Heart right ventricle (tissue), 16 donors: Measurements from ENCODE around the gene UBAP1. TPM values are rescaled to one million over a fixed set of nuclear protein-coding genes. Genes with fewer than 3 reads are reported as not detected.
"Not testable (repeated sequence)": the region's sequence is repeated elsewhere in the genome, so short reads cannot be mapped to it uniquely, and the experiment has no call there.

Source experiments
- ATAC-seq, 8 donors: fragments of 200-7000 bp; cut with Tn5 transposase; one replicate each; pipeline ENCODE4 v1.9.1; 2020; ENCODE audit warnings: mild to moderate bottlenecking in 8 of 8, moderate library complexity in 8 of 8, moderate number of reproducible peaks in 1 of 8
- DNase-seq, 2 donors: peaks; one replicate each; pipeline ENCODE4 v3.0.0-alpha.2; 2020
- H3K27ac ChIP-seq, 10 donors: fragments of 200-600 bp; sonication (generic) in 2 of 10; one replicate each; pipeline versions ENCODE4 v1.5.0 to v1.8.0; 2020 to 2022; ENCODE audit warnings: mild to moderate bottlenecking in 3 of 10
- H3K27me3 ChIP-seq, 7 donors: fragments of 200-600 bp; one replicate each; pipeline ENCODE4 v1.8.0; 2021 to 2022; ENCODE audit warnings: mild to moderate bottlenecking in 2 of 7
- H3K36me3 ChIP-seq, 9 donors: fragments of 200-600 bp; sonication (generic) in 1 of 9; one replicate each; pipeline versions ENCODE4 v1.5.0 to v1.8.0; 2020 to 2022; ENCODE audit warnings: mild to moderate bottlenecking in 2 of 9
- H3K4me1 ChIP-seq, 9 donors: fragments of 200-600 bp; sonication (generic) in 1 of 9; one replicate each; pipeline versions ENCODE4 v1.5.0 to v1.8.0; 2020 to 2022; ENCODE audit warnings: mild to moderate bottlenecking in 4 of 9
- H3K4me3 ChIP-seq, 10 donors: fragments of 200-600 bp; sonication (generic) in 2 of 10; one replicate each; pipeline versions ENCODE4 v1.5.0 to v1.8.0; 2020 to 2022; ENCODE audit warnings: mild to moderate bottlenecking in 7 of 10, moderate library complexity in 2 of 10
- H3K9me3 ChIP-seq, 11 donors: fragments of 200-600 bp in 10 of 11; sonication (generic) in 2 of 11; one replicate each; pipeline versions ENCODE4 v1.5.0 to v1.8.0; 2013 to 2022; ENCODE audit warnings: mild to moderate bottlenecking in 2 of 11, control low read depth in 1 of 11, moderate library complexity in 1 of 11
- CTCF ChIP-seq, 9 donors: fragments of 200-600 bp; sonication (generic) in 2 of 9; IDR thresholded peaks; one replicate each; pipeline versions ENCODE4 v1.5.0 to v1.8.0; 2021 to 2022; ENCODE audit warnings: antibody characterized with exemption in 9 of 9, mild to moderate bottlenecking in 5 of 9, moderate library complexity in 1 of 9
- WGBS, 2 donors: extraction: QIAGEN DNeasy Blood & Tissue Kit; methylation state at CpG; one replicate each; pipeline ENCODE4 v1.1.7; 2013; ENCODE audit warnings: inconsistent platforms in 1 of 2; 5-methylcytosine and 5-hydroxymethylcytosine counted together
- intact Hi-C, 10 donors: fragments of 100-400 bp; cut with DNase I; formaldehyde crosslinking; loops; one replicate each; pipeline versions ENCODE4 v1.11.1 to v1.14.2; 2022
- polyA plus RNA-seq, 2 donors: library from polyadenylated mRNA; stranded (reverse); fragments of 200-250 nt; gene quantifications; one replicate each; pipeline ENCODE4 v1.2.3, GENCODE V29; 2013
- total RNA-seq, 10 donors: library from RNA; stranded (reverse); fragmentation: NEBNext Ultra II Directional in 3 of 10; extraction: Animal tissue kit (Norgen Biotek cat#: 25700) in 3 of 10; gene quantifications; one replicate each; pipeline versions ENCODE4 v1.2.1 to v1.2.4, GENCODE V29; 2021 to 2023
- donor health status: Arrhythmogenic right ventricular cardiomyopathy.
- donor health status: ischemic (EF 13 %, LVEDD 7.1; RV severe dilation, severe dysfunction).
- donor health status: healthy with polysubstance abuse.
- donor health status: DM: no; HTN: yes; CAD: no.
- donor health status: DM: no; HTN: no; CAD: no.
- donor health status: ischemic (EF 25% LVEDD 6.9; RV normal size, moderate dysfunction).
- donor health status: ischemic (EF 25% LVEDD 5.7; RV mildly dilated, moderate dysfunction).
- donor health status: healthy.
- donor health status: DM: yes; HTN: yes; CAD: no.
- donor health status: Ischemic cardiomyopathy.
- donor health status: ischemic (EF 35%, LVEDD 5.7; RV mildly dilated, moderate dysfunction).
- donor health status: nonischemic (EF 11% LVEDD 7.7; RV severe dilation, severe dysfunction).
- donor health status: DM: yes; HTN: yes; CAD: no.
- donor health status: PGD.
- donor health status: ischemic (EF 29% LVEDD 5.4; RV normal size, mild dysfunction).
- donor health status: nonischemic (EF 23%, LVEDD 6.1; RV moderate dilation, normal function).

The UBAP1 gene
- total and polyA plus RNA-seq, 12 donors = 18.4 to 54.2 (median 42.9) TPM

GRCh38 chr9:34206561-34206960 is 27.7 kb downstream of the UBAP1 start:
- Histone ChIP-seq H3K9me3 (no peaks in the 10 kb centered on the region), H3K27ac (no peak overlapping the region), H3K4me1 (peaks cover 3 to 32% (median 24%) of the 10 kb centered on the region in 9 donors), H3K4me3 (no peak overlapping the region), H3K27me3 (no peaks in the 10 kb centered on the region), H3K36me3 (peaks cover 0 to 8% (median 0%) of the 10 kb centered on the region in 9 donors)
- no peak for ATAC-seq
- intact Hi-C loops = loop anchor here in 1 of 10 donors (10.0 kb wide), 1 partner anchor 62 kb away; no protein-coding TSS in a partner anchor
- TF ChIP-seq CTCF (IDR thresholded peaks at IDR 0.05) = no peak
- WGBS, 2 donors = 94% methylated on average over 4 of the region's 4 CpGs
- DNase-seq = no peak

- Histone ChIP-seq H3K27ac (no peak overlapping the region), H3K9me3 (no peaks in the 10 kb centered on the region), H3K4me1 (peaks cover 0 to 8% (median 0%) of the 10 kb centered on the region in 9 donors), H3K4me3 (no peak overlapping the region), H3K36me3 (peaks cover 0 to 2% (median 0%) of the 10 kb centered on the region in 9 donors), H3K27me3 (no peaks in the 10 kb centered on the region)
- ATAC-seq = no peak
- intact Hi-C loops = no loop called here
- TF ChIP-seq CTCF (IDR thresholded peaks at IDR 0.05) = no peak
- WGBS, 2 donors = 97 to 100% methylated on average over 1 of the region's 1 CpG
- no peak for DNase-seq
These were observed 32.6 kb downstream of the UBAP1 start for GRCh38 chr9:34211395-34211794.

- ATAC-seq, H3K27ac ChIP-seq, H3K36me3 ChIP-seq, H3K9me3 ChIP-seq, DNase-seq, H3K4me3 ChIP-seq, H3K27me3 ChIP-seq, intact Hi-C loops: not testable (repeated sequence)
- WGBS, 2 donors = 91 to 93% methylated on average over 4 of the region's 4 CpGs
- H3K4me1 ChIP-seq = peaks cover 0 to 16% (median 4%) of the 10 kb centered on the region in 9 donors
These were observed 35.6 kb downstream of the UBAP1 start for GRCh38 chr9:34214354-34215000.

GRCh38 chr9:34216325-34216724 is 37.5 kb downstream of the UBAP1 start:
- DNase-seq = no peak
- Histone ChIP-seq H3K27me3 (no peaks in the 10 kb centered on the region), H3K9me3 (no peaks in the 10 kb centered on the region), H3K4me3 (no peak overlapping the region), H3K27ac (no peak overlapping the region), H3K4me1 (peaks cover 0 to 16% (median 3%) of the 10 kb centered on the region in 9 donors), H3K36me3 (peaks cover 0 to 7% (median 0%) of the 10 kb centered on the region in 9 donors)
- 91 to 98% methylated on average over 3 of the region's 3 CpGs for WGBS, 2 donors
- intact Hi-C loops = no loop called here
- ATAC-seq = no peak
- no peak for TF ChIP-seq CTCF (IDR thresholded peaks at IDR 0.05)

- H3K27me3 ChIP-seq, DNase-seq, intact Hi-C loops, H3K27ac ChIP-seq, ATAC-seq, H3K4me3 ChIP-seq, H3K9me3 ChIP-seq: not testable (repeated sequence)
- Histone ChIP-seq H3K36me3 (peaks cover 0 to 14% (median 0%) of the 10 kb centered on the region in 9 donors), H3K4me1 (peaks cover 0 to 16% (median 5%) of the 10 kb centered on the region in 9 donors)
- 97 to 100% methylated on average over 2 of the region's 2 CpGs for WGBS, 2 donors
These were observed 38.2 kb downstream of the UBAP1 start for GRCh38 chr9:34217015-34217414.
